AG09309 (cell line): Measurements from ENCODE around the gene BIK.
A peak's percentile ranks its signal among the peaks of the same experiment; 100 is the strongest.
"Not testable (repeated sequence)": the region's sequence is repeated elsewhere in the genome, so short reads cannot be mapped to it uniquely, and the experiment has no call there.

Source experiments
- DNase-seq: peaks from one replicate; pipeline ENCODE4 v3.0.0-alpha.2; 2010; ENCODE audit warnings: low read depth
- H3K4me3 ChIP-seq: 2 replicates; pipeline ENCODE4 v1.5.1; 2011; ENCODE audit warnings: mild to moderate bottlenecking, low read depth, low read length, moderate library complexity; ENCODE audit not compliant: control insufficient read depth
- CTCF ChIP-seq: IDR thresholded peaks from 2 replicates; pipeline ENCODE4 v1.5.1; 2011; ENCODE audit warnings: mild to moderate bottlenecking, low read depth, low read length, inconsistent platforms; ENCODE audit not compliant: insufficient read depth, control insufficient read depth; ENCODE audit errors: missing control alignments

BIK gene

GRCh38 chr22:43101306-43101705 is 9.2 kb upstream of the BIK start:
- no peak for DNase-seq
- no peak overlapping the region for H3K4me3 ChIP-seq
- no peak for TF ChIP-seq CTCF

- DNase-seq, H3K4me3 ChIP-seq: not testable (repeated sequence)
Observed at GRCh38 chr22:43104056-43104625, 6.4 kb upstream of the BIK start.

- H3K4me3 ChIP-seq, DNase-seq: not testable (repeated sequence)
Observed at GRCh38 chr22:43104950-43105349, 5.6 kb upstream of the BIK start.

- H3K4me3 ChIP-seq: no peak overlapping the region
- no peak for TF ChIP-seq CTCF
- DNase-seq: no peak
Observed at GRCh38 chr22:43106302-43106701, 4.2 kb upstream of the BIK start.

GRCh38 chr22:43109511-43109910 is 1.0 kb upstream of the BIK start:
- no peak for DNase-seq
- TF ChIP-seq CTCF: no peak
- no peak overlapping the region for H3K4me3 ChIP-seq

- no peak for TF ChIP-seq CTCF
- DNase-seq: no peak
- no peak overlapping the region for H3K4me3 ChIP-seq
Observed at GRCh38 chr22:43109921-43110443, 568 bp upstream of the BIK start.

- no peak for TF ChIP-seq CTCF
- H3K4me3 ChIP-seq: peak overlapping the region; percentile 23
- DNase-seq: no peak
Observed at GRCh38 chr22:43110927-43111623, 525 bp downstream of the BIK start.
